C4-2B (cell line): Measurements from ENCODE around the gene HEXB.

Source experiments
- ZFX ChIP-seq: fragments of 450-650 bp; IDR thresholded peaks from 2 replicates; pipeline ENCODE4 v1.6.1; 2017
- TF ChIP-seq, protein P1 (sequence below): fragments of 450-650 bp; conservative IDR thresholded peaks from 2 replicates; pipeline ENCODE4 v1.5.1; 2017; ENCODE audit warnings: mild to moderate bottlenecking

DNA sequence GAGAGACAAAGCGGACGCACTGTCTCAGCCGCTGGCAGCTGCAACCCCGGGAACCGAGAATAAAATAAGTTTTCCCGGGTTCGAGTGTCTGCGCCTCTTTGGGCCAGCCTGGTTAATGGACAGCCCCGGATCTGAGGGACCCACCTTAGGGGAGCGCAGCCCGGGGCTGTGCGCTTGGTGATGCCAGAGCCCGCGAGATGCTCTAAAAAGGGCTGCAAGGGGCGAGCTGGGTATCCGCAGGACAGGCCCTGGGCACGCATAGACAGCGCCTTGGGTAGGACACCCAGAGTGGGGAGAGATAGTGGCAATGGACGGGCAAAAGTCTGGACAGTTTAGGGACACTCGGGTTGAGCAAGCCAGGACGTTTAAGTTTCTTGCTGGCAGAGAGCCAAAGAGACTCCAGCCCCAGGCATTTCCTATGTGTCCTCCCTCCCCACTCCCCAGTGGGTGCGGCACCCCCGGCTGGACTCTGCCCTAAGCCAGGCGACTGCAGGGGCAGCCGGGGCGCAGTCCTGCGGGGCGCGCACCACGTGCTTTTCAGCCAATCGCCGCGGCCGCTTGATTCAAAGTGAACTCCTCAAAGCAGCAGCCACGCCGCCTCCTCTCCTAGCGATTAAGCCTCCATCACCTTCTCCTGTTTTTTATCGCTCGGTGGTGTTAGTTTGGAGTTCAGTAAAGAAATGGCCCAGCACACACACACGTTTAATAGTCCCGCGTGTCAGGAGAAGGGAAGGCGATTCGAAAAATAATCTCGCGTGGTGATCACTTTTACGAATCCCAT, 43.9 kb upstream of the HEXB start:
- TF ChIP-seq, protein P1, sequence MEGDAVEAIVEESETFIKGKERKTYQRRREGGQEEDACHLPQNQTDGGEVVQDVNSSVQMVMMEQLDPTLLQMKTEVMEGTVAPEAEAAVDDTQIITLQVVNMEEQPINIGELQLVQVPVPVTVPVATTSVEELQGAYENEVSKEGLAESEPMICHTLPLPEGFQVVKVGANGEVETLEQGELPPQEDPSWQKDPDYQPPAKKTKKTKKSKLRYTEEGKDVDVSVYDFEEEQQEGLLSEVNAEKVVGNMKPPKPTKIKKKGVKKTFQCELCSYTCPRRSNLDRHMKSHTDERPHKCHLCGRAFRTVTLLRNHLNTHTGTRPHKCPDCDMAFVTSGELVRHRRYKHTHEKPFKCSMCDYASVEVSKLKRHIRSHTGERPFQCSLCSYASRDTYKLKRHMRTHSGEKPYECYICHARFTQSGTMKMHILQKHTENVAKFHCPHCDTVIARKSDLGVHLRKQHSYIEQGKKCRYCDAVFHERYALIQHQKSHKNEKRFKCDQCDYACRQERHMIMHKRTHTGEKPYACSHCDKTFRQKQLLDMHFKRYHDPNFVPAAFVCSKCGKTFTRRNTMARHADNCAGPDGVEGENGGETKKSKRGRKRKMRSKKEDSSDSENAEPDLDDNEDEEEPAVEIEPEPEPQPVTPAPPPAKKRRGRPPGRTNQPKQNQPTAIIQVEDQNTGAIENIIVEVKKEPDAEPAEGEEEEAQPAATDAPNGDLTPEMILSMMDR: no peak
- TF ChIP-seq ZFX: no peak
